Memory B cell (primary cell): Measurements from ENCODE around the gene HS3ST4.
"Not testable (repeated sequence)": the region's sequence is repeated elsewhere in the genome, so short reads cannot be mapped to it uniquely, and the experiment has no call there.

Experiments used
- ATAC-seq: fragments of 150-1000 bp; cut with Tn5 transposase; 2 replicates; pipeline ENCODE4 v1.10.0; 2021; ENCODE audit warnings: low read depth, mild to moderate bottlenecking, moderate library complexity
- DNase-seq, 2 donors: peaks; one replicate each; pipeline ENCODE4 v3.0.0; 2022; ENCODE audit warnings: low spot score in 2 of 2
- H3K27ac Mint-ChIP-seq: one replicate; pipeline ENCODE4 v1.8.0; 2022; ENCODE audit warnings: mild to moderate bottlenecking, moderate library complexity, mixed read lengths
- H3K27me3 Mint-ChIP-seq: one replicate; pipeline ENCODE4 v1.8.0; 2022; ENCODE audit warnings: mixed read lengths
- H3K36me3 Mint-ChIP-seq: one replicate; pipeline ENCODE4 v1.8.0; 2022; ENCODE audit warnings: mild to moderate bottlenecking, mixed read lengths
- H3K4me1 Mint-ChIP-seq: one replicate; pipeline ENCODE4 v1.8.0; 2022; ENCODE audit warnings: mixed read lengths
- H3K4me3 Mint-ChIP-seq: one replicate; pipeline ENCODE4 v1.8.0; 2022; ENCODE audit warnings: mild to moderate bottlenecking, moderate library complexity, mixed read lengths
- H3K9me3 Mint-ChIP-seq: one replicate; pipeline ENCODE4 v1.8.0; 2022; ENCODE audit warnings: mixed read lengths

HS3ST4 gene

DNA sequence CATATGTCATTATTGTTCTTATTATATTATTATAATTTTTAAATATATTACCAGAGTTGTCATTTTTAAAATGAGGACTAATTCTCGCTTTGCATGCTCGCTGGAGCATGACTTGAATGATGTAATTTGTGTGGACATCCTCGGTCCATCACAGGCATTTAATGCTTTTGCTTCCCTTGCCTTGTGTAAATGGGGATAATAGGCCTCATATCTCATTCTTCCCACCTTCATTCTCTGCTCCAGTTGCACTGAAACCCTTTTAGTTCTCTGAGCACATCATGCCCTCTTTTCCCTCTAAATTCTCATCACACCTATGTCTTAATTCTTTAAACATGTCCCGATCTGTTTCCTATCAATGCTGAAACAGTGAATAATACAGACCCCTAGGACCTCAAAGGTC, 285.4 kb downstream of the HS3ST4 start:
- Mint-ChIP-seq H3K27me3 (peaks cover 3% of the 10 kb centered on the region), H3K36me3 (no peaks in the 10 kb centered on the region), H3K4me1 (no peaks in the 10 kb centered on the region), H3K27ac (no peak overlapping the region), H3K4me3 (no peak overlapping the region), H3K9me3 (peaks cover 8% of the 10 kb centered on the region)
- DNase-seq (no peak), ATAC-seq (no peak)

DNA sequence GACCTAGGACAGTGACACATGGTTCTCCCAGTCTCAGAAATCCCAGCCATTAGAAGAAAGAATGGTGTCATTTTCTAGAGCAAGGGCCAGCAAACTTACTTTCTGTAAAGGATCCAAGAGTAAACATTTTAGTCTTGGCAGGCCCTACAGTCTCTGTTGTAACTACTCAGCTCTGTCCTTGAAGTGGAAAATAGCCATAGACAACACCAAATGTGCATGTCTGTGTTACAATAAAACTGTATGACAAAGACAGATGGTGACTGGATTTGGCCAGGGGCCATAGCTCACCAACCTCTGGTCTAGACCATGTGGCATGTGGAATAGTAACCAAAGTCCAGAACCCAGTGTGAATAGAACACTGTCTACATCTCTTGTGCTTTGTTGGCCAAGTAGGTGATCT, 286.5 kb downstream of the HS3ST4 start:
- no peaks in the 10 kb centered on the region for H3K4me1 Mint-ChIP-seq
- peaks cover 3% of the 10 kb centered on the region for H3K27me3 Mint-ChIP-seq
- ATAC-seq (no peak), DNase-seq (no peak)
- no peak overlapping the region for H3K4me3 Mint-ChIP-seq
- H3K9me3 Mint-ChIP-seq: peaks cover 6% of the 10 kb centered on the region
- no peaks in the 10 kb centered on the region for H3K36me3 Mint-ChIP-seq
- H3K27ac Mint-ChIP-seq: no peak overlapping the region

DNA sequence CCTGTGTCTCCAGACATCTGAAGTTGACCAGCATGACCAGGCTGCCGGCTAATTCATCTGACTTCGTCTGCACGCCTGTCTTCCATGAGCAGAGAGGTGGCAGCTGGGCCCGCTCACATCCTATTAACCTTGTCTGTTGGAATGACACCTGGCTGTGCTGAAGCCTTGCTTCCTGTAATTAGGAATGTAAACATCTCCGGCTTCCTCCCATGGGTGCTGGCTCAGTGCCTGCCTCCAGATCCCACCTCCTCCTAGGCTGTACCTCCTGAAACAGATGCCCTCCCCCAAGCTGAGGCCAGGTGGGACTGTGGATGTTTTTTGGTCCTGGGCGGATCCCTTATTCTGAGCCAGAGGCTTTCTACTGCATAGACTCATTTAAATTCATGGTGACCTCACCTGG, 296.3 kb downstream of the HS3ST4 start:
- ATAC-seq (no peak), DNase-seq (no peak)
- Mint-ChIP-seq H3K27ac (no peak overlapping the region), H3K4me1 (no peaks in the 10 kb centered on the region), H3K36me3 (no peaks in the 10 kb centered on the region), H3K27me3 (peaks cover 2% of the 10 kb centered on the region), H3K4me3 (no peak overlapping the region), H3K9me3 (peaks cover 6% of the 10 kb centered on the region)

DNA sequence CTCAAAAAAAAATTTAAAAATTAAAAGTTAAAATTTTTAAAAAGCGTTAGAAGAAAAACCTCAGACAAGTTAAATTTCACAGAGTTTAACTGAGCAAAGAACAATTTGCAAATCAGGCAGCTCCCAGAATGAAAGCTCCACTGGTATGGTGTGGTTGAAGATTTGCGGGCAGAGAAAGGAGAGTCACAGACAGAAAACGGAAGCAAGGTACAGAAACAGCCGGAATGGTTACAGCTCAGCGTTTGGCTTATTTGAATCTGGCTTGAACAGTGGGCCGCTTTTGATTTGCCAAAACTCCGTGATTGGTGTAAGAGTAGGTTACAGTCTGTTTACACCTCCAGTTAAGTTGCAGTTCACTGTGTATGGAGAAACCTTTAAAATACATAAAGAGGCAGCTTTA, 297.1 kb downstream of the HS3ST4 start:
- DNase-seq: no peak
- Mint-ChIP-seq H3K27ac (no peak overlapping the region), H3K9me3 (peaks cover 6% of the 10 kb centered on the region), H3K4me1 (no peaks in the 10 kb centered on the region), H3K36me3 (no peaks in the 10 kb centered on the region), H3K27me3 (peaks cover 2% of the 10 kb centered on the region), H3K4me3 (no peak overlapping the region)
- ATAC-seq: no peak

DNA sequence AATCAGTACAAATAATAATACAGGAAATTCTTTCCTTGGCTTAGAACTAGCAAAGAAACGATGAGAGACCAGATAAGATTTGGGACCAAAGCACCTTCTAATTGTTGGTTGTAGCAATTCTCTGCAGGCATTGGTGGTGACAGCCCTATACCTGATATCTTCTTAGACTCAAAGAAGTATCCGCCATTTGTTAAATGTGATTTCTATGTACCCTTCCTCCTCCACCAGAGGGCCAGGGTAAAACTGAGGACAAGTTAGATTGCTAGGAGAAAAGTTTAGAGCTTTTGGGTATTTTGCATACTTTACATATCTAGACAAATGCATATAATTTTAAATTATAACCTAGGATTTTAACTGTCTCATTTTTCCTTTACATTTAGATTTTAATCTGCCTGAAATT, 304.3 kb downstream of the HS3ST4 start:
- no peaks in the 10 kb centered on the region for H3K27me3 Mint-ChIP-seq
- no peak for ATAC-seq
- no peaks in the 10 kb centered on the region for H3K36me3 Mint-ChIP-seq
- no peak overlapping the region for H3K4me3 Mint-ChIP-seq
- H3K9me3 Mint-ChIP-seq: peaks cover 3% of the 10 kb centered on the region
- H3K27ac Mint-ChIP-seq: no peak overlapping the region
- no peaks in the 10 kb centered on the region for H3K4me1 Mint-ChIP-seq
- no peak for DNase-seq

DNA sequence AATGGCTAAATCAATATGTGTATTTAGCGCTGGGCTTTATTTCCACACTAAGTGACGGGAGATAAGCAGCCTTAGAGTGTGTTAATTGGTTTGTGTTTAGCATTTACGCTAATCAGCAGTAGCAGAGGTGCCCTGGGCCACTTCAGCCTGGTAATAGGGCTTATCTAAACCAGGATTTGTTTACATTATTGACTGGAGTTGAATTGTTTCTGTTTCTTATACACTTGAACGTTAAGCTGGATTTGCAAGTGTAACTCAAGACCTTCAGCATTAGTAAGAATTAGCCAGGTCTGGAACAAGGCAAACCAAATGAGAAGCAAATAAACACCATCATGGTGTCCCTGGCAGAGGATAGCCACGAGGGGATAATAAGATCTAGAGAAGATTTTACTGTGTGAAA, 313.6 kb downstream of the HS3ST4 start:
- no peak overlapping the region for H3K27ac Mint-ChIP-seq
- ATAC-seq: no peak
- H3K4me1 Mint-ChIP-seq: no peaks in the 10 kb centered on the region
- no peak for DNase-seq
- no peaks in the 10 kb centered on the region for H3K36me3 Mint-ChIP-seq
- no peak overlapping the region for H3K4me3 Mint-ChIP-seq
- H3K27me3 Mint-ChIP-seq: no peaks in the 10 kb centered on the region
- peaks cover 4% of the 10 kb centered on the region for H3K9me3 Mint-ChIP-seq

DNA sequence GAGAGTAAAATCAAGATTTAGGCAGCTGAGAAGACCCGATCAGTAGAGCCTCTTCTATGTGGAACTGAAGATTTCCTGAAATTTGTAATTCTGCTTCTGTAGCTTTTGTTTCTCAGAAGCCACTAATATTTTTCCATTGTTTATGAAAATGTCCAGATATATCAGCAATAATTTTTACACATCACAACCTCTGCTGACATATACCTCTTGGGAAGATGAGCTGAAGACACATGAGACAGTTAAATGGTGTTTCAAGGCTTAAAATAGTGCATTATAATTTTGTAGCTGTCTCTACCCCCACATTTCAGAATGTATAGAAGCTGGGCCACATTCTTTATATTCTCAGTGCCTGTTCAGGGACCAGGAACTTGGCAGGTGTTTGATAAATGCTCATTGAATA, 320.6 kb downstream of the HS3ST4 start:
- Mint-ChIP-seq H3K27ac (no peak overlapping the region), H3K27me3 (no peaks in the 10 kb centered on the region), H3K4me1 (no peaks in the 10 kb centered on the region), H3K4me3 (no peak overlapping the region), H3K9me3 (peaks cover 11% of the 10 kb centered on the region), H3K36me3 (peaks cover 2% of the 10 kb centered on the region)
- no peak for DNase-seq
- ATAC-seq: no peak

DNA sequence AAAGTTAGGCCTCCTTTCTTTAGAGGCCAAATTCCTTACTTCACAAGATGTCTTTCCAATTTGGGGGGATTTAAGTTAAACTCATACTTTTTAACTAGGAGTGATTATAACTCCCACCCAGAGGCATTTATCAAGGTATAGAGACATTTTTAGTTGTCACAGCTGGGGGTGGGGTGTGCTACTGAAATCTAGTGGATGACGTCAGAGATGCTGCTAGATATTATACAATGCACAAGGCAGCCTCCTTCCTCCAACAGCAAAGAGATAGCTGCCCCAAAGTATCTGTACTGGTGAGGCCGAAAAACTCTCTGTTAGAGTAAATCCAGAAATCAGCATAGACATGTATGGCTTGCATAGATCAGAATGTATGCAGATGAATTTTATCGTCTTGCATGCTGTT, 324.0 kb downstream of the HS3ST4 start:
- no peak overlapping the region for H3K27ac Mint-ChIP-seq
- H3K9me3 Mint-ChIP-seq: peaks cover 19% of the 10 kb centered on the region
- H3K4me1 Mint-ChIP-seq: no peaks in the 10 kb centered on the region

DNA sequence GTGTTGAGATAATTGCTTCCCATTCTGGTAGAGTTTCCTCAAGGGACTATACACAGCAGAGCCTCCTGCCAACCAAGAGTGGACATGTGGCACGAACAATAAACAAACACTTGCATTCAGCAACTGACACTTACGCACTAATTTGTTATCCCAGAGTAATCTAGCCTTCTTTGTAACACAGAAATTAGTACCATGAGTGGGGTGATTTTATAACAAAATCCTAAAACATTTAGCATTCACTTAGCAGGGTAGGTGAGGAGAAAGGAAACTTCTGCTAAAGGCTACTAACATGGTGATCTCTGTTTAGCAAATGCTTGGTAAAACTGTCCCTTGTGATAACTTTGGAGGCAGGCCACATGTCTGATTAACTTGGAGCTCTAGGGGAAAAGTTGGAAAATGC, 325.2 kb downstream of the HS3ST4 start:
- DNase-seq (no peak), ATAC-seq (no peak)
- peaks cover 19% of the 10 kb centered on the region for H3K9me3 Mint-ChIP-seq
- peaks cover 2% of the 10 kb centered on the region for H3K36me3 Mint-ChIP-seq
- no peak overlapping the region for H3K4me3 Mint-ChIP-seq
- H3K27ac Mint-ChIP-seq: no peak overlapping the region
- peaks cover 2% of the 10 kb centered on the region for H3K27me3 Mint-ChIP-seq
- H3K4me1 Mint-ChIP-seq: no peaks in the 10 kb centered on the region

More for the DNA sequence above, 324.0 kb downstream of the HS3ST4 start:
- no peak overlapping the region for H3K4me3 Mint-ChIP-seq
- peaks cover 2% of the 10 kb centered on the region for H3K27me3 Mint-ChIP-seq
- no peak for DNase-seq
- no peak for ATAC-seq
- peaks cover 2% of the 10 kb centered on the region for H3K36me3 Mint-ChIP-seq

DNA sequence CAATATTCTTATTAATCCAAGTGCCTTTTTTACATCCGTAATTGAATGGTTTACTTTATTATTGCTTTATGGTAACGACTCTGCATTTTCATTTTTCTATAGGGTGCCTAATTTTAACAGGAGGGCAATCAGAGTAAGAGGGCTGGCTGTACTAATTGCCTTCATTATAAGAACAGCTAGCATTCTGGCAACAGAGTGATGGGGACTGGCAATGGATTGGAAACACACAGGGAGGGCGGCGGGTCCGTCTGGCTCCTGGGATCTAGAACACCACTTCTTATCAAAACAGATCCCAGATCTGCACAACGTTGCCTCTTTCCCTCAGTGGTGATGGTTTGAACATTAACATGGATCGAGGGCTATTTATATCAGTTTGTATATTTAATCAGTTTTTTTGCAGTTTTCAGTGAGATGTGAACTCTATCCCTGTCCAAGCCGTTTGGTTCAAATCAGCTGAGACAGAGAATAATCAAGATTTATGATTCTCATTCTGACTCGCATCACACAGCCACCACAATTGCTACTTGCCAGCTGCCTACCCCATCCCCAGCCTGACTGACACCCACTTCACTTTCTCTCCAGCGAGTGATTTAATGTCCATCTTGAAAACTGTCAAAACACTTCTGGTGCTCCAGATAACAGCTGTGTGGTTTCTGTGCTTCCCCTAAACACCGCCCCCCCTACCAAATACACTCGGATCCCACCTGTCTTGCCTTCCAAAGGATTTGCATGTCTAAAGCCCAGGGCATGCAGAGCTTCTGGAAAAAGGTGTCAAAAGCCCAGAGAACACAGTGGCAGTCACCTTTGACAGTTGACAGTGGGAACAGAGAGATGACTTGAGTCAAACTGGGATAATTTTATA, 327.9 kb downstream of the HS3ST4 start:
- H3K27me3 Mint-ChIP-seq: peaks cover 2% of the 10 kb centered on the region
- H3K27ac Mint-ChIP-seq: no peak overlapping the region
- ATAC-seq (no peak), DNase-seq (no peak)
- H3K4me3 Mint-ChIP-seq: no peak overlapping the region
- H3K36me3 Mint-ChIP-seq: no peaks in the 10 kb centered on the region
- H3K4me1 Mint-ChIP-seq: no peaks in the 10 kb centered on the region
- peaks cover 15% of the 10 kb centered on the region for H3K9me3 Mint-ChIP-seq

DNA sequence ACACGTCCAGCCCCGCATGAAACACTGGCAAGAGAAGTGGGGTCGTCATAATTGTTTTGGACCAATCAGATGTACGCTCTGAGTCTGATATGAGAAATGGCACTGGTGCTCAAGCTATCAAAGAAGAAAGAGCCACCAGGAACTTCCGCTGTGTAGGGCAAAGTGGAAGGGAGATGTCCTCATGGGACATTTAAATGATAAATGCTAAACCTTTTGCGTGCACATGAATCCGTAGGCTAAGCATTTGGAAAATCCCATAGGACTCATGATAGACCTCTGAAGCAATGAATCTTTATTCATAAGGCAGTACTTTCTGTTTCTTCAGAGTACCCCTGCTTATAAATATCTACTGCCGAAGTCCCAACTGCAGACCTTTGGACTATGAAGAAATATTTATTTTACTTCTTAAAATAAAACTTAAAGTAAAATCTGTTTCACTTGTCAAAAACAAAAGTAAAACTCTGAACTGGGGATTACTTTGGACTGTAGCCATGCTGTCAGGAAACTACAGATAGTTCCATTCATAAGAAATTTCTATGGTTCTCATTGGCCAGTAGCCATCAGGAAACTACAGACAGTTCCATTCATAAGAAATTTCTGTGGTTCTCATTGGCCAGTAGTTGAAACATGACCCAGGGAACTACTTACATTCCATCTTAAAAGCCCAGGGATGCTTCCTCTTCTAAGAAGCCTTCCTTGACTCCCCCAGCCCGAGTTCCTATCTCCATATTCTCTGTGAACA, 335.1 kb downstream of the HS3ST4 start:
- H3K9me3 Mint-ChIP-seq: no peaks in the 10 kb centered on the region
- H3K27me3 Mint-ChIP-seq: peaks cover 1% of the 10 kb centered on the region
- no peaks in the 10 kb centered on the region for H3K4me1 Mint-ChIP-seq
- no peak overlapping the region for H3K27ac Mint-ChIP-seq
- H3K4me3 Mint-ChIP-seq: no peak overlapping the region
- no peaks in the 10 kb centered on the region for H3K36me3 Mint-ChIP-seq
- DNase-seq (no peak), ATAC-seq (no peak)

DNA sequence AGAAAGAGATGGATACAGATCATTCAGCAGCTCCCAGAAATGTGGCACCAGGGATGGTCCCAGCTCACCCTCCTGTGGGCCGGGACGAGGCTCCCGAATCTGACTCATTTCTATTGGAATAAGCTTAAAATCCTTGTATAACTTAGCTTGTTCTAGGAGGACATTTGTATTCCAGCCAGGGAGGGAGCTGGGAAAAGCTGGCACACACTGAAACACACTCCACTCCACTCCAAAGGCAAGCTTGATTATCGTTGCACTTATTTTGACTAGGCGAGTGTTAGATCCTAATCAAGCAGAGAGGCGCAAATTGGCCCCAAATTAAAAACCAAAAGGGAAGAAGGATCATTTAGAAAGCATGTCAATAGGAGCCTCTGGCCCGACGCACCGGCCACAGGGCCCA, 339.5 kb downstream of the HS3ST4 start:
- Mint-ChIP-seq H3K4me1 (no peaks in the 10 kb centered on the region), H3K36me3 (no peaks in the 10 kb centered on the region), H3K9me3 (peaks cover 1% of the 10 kb centered on the region), H3K27me3 (no peaks in the 10 kb centered on the region), H3K27ac (no peak overlapping the region), H3K4me3 (no peak overlapping the region)
- DNase-seq (no peak), ATAC-seq (no peak)

DNA sequence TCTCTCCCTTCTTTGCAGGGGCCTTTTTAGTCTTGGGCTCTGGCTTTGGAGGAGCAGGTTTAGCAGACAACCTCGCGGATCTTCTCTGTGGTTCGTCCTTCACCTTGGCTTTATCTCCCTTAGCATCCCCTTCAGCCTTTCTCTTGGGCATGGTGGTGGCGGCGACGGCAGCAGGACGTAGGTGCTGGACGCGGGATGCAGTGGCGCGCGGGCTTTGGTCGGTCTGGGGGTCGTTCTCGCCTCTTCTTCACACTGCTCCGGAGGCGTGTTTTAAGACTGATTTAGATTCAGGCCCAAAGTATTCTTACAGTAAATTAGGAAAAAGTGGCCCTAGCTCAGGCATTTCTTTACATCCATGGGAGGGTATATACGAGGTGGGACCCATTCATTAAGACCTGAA, 340.9 kb downstream of the HS3ST4 start:
- not testable (repeated sequence) for H3K4me3 Mint-ChIP-seq, H3K36me3 Mint-ChIP-seq, H3K4me1 Mint-ChIP-seq, H3K27ac Mint-ChIP-seq, ATAC-seq, H3K9me3 Mint-ChIP-seq, DNase-seq, H3K27me3 Mint-ChIP-seq

DNA sequence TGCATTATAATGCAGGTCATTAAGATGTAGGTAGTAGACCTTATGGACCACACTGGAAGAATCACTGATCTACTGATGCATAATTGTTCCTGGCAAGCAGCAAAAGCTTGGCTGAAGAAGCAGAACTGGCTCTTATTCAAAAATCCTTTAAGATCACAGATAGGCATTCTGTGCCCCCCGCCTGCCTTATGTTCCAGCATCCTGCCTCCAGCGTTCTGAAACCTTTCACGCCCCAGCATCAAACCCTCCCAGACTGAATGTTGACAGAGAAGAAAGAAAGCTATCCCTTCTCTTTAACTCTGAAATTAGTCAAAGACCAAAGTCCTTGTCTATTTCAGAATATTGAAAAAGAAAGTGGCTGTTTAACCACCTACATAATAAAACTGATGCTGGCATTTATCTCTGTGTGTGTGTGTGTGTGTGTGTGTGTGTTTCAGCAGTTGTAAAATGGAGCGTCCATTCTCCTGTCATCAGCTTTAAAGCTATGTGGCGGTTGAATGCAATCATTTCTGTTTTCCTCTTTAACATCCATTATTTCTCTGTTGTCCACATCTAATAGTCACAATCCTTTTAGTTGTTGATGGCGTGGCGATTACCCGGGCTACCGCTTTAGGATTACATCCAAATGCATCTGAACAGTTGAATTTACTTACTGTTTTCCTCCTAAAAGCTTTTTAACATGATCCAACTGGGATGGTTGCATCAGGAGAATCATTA, 350.4 kb downstream of the HS3ST4 start:
- H3K27ac Mint-ChIP-seq: no peak overlapping the region
- H3K27me3 Mint-ChIP-seq: no peaks in the 10 kb centered on the region
- no peaks in the 10 kb centered on the region for H3K36me3 Mint-ChIP-seq
- no peak overlapping the region for H3K4me3 Mint-ChIP-seq
- no peaks in the 10 kb centered on the region for H3K4me1 Mint-ChIP-seq
- ATAC-seq (no peak), DNase-seq (no peak)
- H3K9me3 Mint-ChIP-seq: peaks cover 2% of the 10 kb centered on the region
